K562 (cell line): Measurements from ENCODE around the gene CAPN5. TPM values are rescaled to one million over a fixed set of nuclear protein-coding genes. Genes with fewer than 3 reads are reported as not detected.

Experiments
- ATAC-seq: fragments of 200-7000 bp; cut with Tn5 transposase; 3 replicates; pipeline ENCODE4 v1.9.1; 2020; ENCODE audit warnings: moderate library complexity
- BruUV-seq: library from RNA; stranded (reverse); fragments of 400-500 nt; replicated peaks from 2 replicates; lab custom pipeline; 2021; lab: Mats Ljungman, UMichigan
- CTCF ChIA-PET: fragments of 300-600 bp; formaldehyde crosslinking; extraction: SDS; loops from one replicate; lab custom pipeline; 2021; ENCODE audit warnings: low intra/inter-chr PET ratio; lab: Yijun Ruan, JAX
- POLR2A ChIA-PET: fragments of 300-600, 350-650 bp; sonication (Branson Sonifier 250); formaldehyde crosslinking; extraction: SDS; loops from one replicate; lab custom pipeline; 2021; ENCODE audit warnings: antibody characterized with exemption, inconsistent platforms; lab: Yijun Ruan, JAX
- DNase-seq, 4 experiments: peaks; one replicate each; pipeline versions ENCODE4 v3.0.0 to v3.0.0-alpha.2; 2011 to 2018; ENCODE audit warnings: low spot score in 3 of 4, mixed read lengths in 3 of 4; ENCODE audit errors: extremely low read depth in 1 of 4
- FAIRE-seq: peaks from 2 replicates; lab custom pipeline; 2011; peaks lifted over from hg19 to GRCh38; lab: Jason Lieb, UNC
- H2AFZ ChIP-seq: 2 replicates; pipeline ENCODE4 v1.6.0; 2011; ENCODE audit warnings: low read depth, low read length, control low read depth, inconsistent platforms
- H3K27ac ChIP-seq: fragments of 200-600 bp; 3 replicates; pipeline ENCODE4 v1.8.0; 2011; ENCODE audit warnings: low read depth, mild to moderate bottlenecking, control low read depth, inconsistent platforms, low read length, moderate library complexity, mixed read lengths; ENCODE audit errors: extremely low read depth
- H3K27me3 ChIP-seq, 2 experiments: fragments of 300-600 bp in 1 of 2; 2 replicates in 1 of 2; 3 replicates in 1 of 2; pipeline versions ENCODE4 v1.6.0 to v1.8.0; 2011; ENCODE audit warnings: inconsistent platforms in 2 of 2, low read length in 2 of 2, mild to moderate bottlenecking in 1 of 2, mixed read lengths in 1 of 2, moderate library complexity in 1 of 2; ENCODE audit not compliant: control insufficient read depth in 2 of 2, insufficient read depth in 2 of 2
- H3K36me3 ChIP-seq: fragments of 300-600 bp; 3 replicates; pipeline ENCODE4 v1.8.0; 2011; ENCODE audit warnings: mild to moderate bottlenecking, low read length, inconsistent platforms; ENCODE audit not compliant: control insufficient read depth, insufficient read depth
- H3K4me1 ChIP-seq, 2 experiments: fragments of 200-600 bp in 1 of 2; replicated peaks in 1 of 2; 2 replicates in 1 of 2; 3 replicates in 1 of 2; pipeline versions ENCODE4 v1.5.1 to v1.8.0; 2011; ENCODE audit warnings: inconsistent platforms in 2 of 2, low read length in 2 of 2, mild to moderate bottlenecking in 1 of 2, mixed read lengths in 1 of 2, moderate library complexity in 1 of 2; ENCODE audit not compliant: control insufficient read depth in 2 of 2, insufficient read depth in 2 of 2
- H3K4me2 ChIP-seq: 2 replicates; pipeline ENCODE4 v1.6.1; 2011; ENCODE audit warnings: low read length, control low read depth, inconsistent platforms, mixed read lengths; ENCODE audit not compliant: insufficient read depth
- H3K4me3 ChIP-seq: fragments of 200-600 bp; sonication (generic), shearing (Covaris generic); 2 replicates; pipeline ENCODE4 v1.5.1; 2016; ENCODE audit warnings: control low read depth, inconsistent platforms
- H3K79me2 ChIP-seq: fragments of 200-600 bp; 3 replicates; pipeline ENCODE4 v1.8.0; 2011; ENCODE audit warnings: low read length, inconsistent platforms; ENCODE audit not compliant: control insufficient read depth, insufficient read depth
- H3K9ac ChIP-seq, 2 experiments: 2 replicates each; pipeline versions ENCODE4 v1.6.0 to v1.6.1; 2011; ENCODE audit warnings: low read depth in 2 of 2, low read length in 2 of 2, control low read depth in 1 of 2, inconsistent platforms in 1 of 2, mild to moderate bottlenecking in 1 of 2, mixed read lengths in 1 of 2; ENCODE audit not compliant: insufficient read depth in 1 of 2
- H3K9me1 ChIP-seq: one replicate; pipeline ENCODE4 v1.6.0; 2011; ENCODE audit warnings: inconsistent platforms, mild to moderate bottlenecking, low read length, moderate library complexity; ENCODE audit not compliant: control insufficient read depth, insufficient read depth
- H3K9me3 ChIP-seq: replicated peaks from 2 replicates; pipeline ENCODE4 v1.5.1; 2011; ENCODE audit warnings: low read depth, low read length, inconsistent platforms; ENCODE audit not compliant: control insufficient read depth, insufficient read depth
- H4K20me1 ChIP-seq: replicated peaks from 2 replicates; pipeline ENCODE4 v1.6.1; 2011; ENCODE audit warnings: low read length, inconsistent platforms, mixed read lengths; ENCODE audit not compliant: control insufficient read depth, insufficient read depth
- CXXC5 ChIP-seq: fragments of 250-450 bp; sonication (Bioruptor Pico); IDR thresholded peaks from 2 replicates; pipeline ENCODE4 v1.8.0; 2022; ENCODE audit warnings: inconsistent platforms, mild to moderate bottlenecking, moderate library complexity
- EZH2 ChIP-seq: IDR thresholded peaks from 2 replicates; pipeline ENCODE4 v1.6.1; 2012; ENCODE audit warnings: low read depth, mild to moderate bottlenecking, inconsistent platforms, low read length, borderline replicate concordance
- MCM3 ChIP-seq: fragments of 450-650 bp; IDR thresholded peaks from 2 replicates; pipeline ENCODE4 v1.6.1; 2016
- TAF9B ChIP-seq: fragments of 450-650 bp; IDR thresholded peaks from 2 replicates; pipeline ENCODE4 v1.6.1; 2018; ENCODE audit warnings: mild to moderate bottlenecking; ENCODE audit not compliant: partially characterized antibody
- TGIF2 ChIP-seq: sonication (generic); formaldehyde crosslinking; IDR thresholded peaks from 2 replicates; pipeline ENCODE4 v1.8.1; 2022; ENCODE audit warnings: mild to moderate bottlenecking, missing genetic modification reagents, moderate library complexity
- ZNF175 ChIP-seq: fragments of 200-800 bp; sonication (Bioruptor generic); IDR thresholded peaks from 2 replicates; pipeline ENCODE4 v1.6.1; 2016; ENCODE audit warnings: low read depth, mild to moderate bottlenecking, missing genetic modification characterization, missing compliant biosample characterization
- ZNF609 ChIP-seq: sonication (generic); formaldehyde crosslinking; IDR thresholded peaks from 2 replicates; pipeline ENCODE4 v1.8.1; 2023; ENCODE audit warnings: missing genetic modification reagents, mild to moderate bottlenecking, borderline replicate concordance
- WGBS: fragments of 100-300 bp; shearing (Covaris generic); methylation state at CpG from one replicate; pipeline ENCODE4 v1.1.6; 2016; ENCODE audit warnings: low coverage, mixed read lengths; ENCODE audit not compliant: insufficient coverage; ENCODE audit errors: missing lambda C conversion rate; 5-methylcytosine and 5-hydroxymethylcytosine counted together
- in situ Hi-C: fragments of 300-500 bp; cut with MboI; formaldehyde crosslinking; loops from 4 replicates; pipeline ENCODE4 v1.15.0; 2018; ENCODE audit warnings: inconsistent platforms, mixed read lengths
- intact Hi-C: fragments of 100-400 bp; cut with micrococcal nuclease; formaldehyde crosslinking; loops from 2 replicates; pipeline ENCODE4 v1.14.2; 2022
- polyA plus RNA-seq, 8 experiments: library from polyadenylated mRNA; depleted of rRNA in 4 of 8; stranded (reverse) in 5 of 8; unstranded in 3 of 8; fragments of >200 nt; fragmentation: Nextera tagmentation in 2 of 8; fragmentation: Illumina TruSeq in 1 of 8; extraction: Ambion mirVana in 2 of 8; extraction: Trizol in 1 of 8; gene quantifications; 2 replicates each; pipeline versions ENCODE4 v1.2.1 to v1.2.3, GENCODE V29; 2011 to 2014; ENCODE audit warnings: inconsistent platforms in 1 of 8, missing spikeins in 1 of 8
- total RNA-seq, 7 experiments: library from RNA; depleted of rRNA in 6 of 7; stranded (reverse); fragments of >200 nt in 6 of 7; fragmentation: Illumina TruSeq in 2 of 7; extraction: Trizol in 2 of 7; gene quantifications; 2 replicates each; pipeline versions ENCODE4 v1.2.1 to v1.2.3, GENCODE V29; 2011 to 2021; ENCODE audit warnings: low replicate concordance in 1 of 7
- TF ChIP-seq, protein P1 (sequence below): sonication (generic); formaldehyde crosslinking; IDR thresholded peaks from 2 replicates; pipeline ENCODE4 v1.8.1; 2022; ENCODE audit warnings: missing genetic modification reagents
- TF ChIP-seq, protein P2 (sequence below), 2 experiments: fragments of 150-350 bp in 1 of 2; IDR thresholded peaks; 2 replicates each; pipeline ENCODE4 v1.6.1; 2012 to 2016; ENCODE audit warnings: low read depth in 2 of 2, low read length in 2 of 2, mild to moderate bottlenecking in 1 of 2, moderate library complexity in 1 of 2

The CAPN5 gene
- total and polyA plus RNA-seq, 9 of the 15 experiments (the other 6 are each of a cell fraction or from before 2014, with no cell fraction given): 0.04 to 0.44 (median 0.14) TPM; not detected in 2

GRCh38 chr11:77044356-77044755 is 22.4 kb upstream of the CAPN5 start (continued):
- no peak for TF ChIP-seq ZNF609
- no peak for TF ChIP-seq TGIF2 (CRISPR knock-in tag)
- TF ChIP-seq ZNF175: no peak
- no peak for TF ChIP-seq EZH2
- TF ChIP-seq TAF9B: no peak

- Histone ChIP-seq H3K4me2 (no peak overlapping the region), H3K27ac (no peak overlapping the region), H3K4me1 (peaks cover 3 to 6% of the 10 kb centered on the region in 2 experiments; a peak in 4 of 5 replicates), H3K79me2 (no peaks in the 10 kb centered on the region), H2AFZ (no peak overlapping the region), H3K4me3 (no peak overlapping the region), H3K27me3 (no peaks in the 10 kb centered on the region), H3K9me1 (no peaks in the 10 kb centered on the region), H3K9me3 (0 out of 2 replicates have a peak, but pooled peaks cover 1% of the 10 kb centered on the region), H3K36me3 (no peaks in the 10 kb centered on the region), H3K9ac (no peak overlapping the region), H4K20me1 (no peaks in the 10 kb centered on the region)
- TF ChIP-seq MCM3 (no peak), CXXC5 (no peak)
- TF ChIP-seq, protein P1, sequence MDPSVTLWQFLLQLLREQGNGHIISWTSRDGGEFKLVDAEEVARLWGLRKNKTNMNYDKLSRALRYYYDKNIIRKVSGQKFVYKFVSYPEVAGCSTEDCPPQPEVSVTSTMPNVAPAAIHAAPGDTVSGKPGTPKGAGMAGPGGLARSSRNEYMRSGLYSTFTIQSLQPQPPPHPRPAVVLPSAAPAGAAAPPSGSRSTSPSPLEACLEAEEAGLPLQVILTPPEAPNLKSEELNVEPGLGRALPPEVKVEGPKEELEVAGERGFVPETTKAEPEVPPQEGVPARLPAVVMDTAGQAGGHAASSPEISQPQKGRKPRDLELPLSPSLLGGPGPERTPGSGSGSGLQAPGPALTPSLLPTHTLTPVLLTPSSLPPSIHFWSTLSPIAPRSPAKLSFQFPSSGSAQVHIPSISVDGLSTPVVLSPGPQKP: no peak
- TF ChIP-seq, protein P2, sequence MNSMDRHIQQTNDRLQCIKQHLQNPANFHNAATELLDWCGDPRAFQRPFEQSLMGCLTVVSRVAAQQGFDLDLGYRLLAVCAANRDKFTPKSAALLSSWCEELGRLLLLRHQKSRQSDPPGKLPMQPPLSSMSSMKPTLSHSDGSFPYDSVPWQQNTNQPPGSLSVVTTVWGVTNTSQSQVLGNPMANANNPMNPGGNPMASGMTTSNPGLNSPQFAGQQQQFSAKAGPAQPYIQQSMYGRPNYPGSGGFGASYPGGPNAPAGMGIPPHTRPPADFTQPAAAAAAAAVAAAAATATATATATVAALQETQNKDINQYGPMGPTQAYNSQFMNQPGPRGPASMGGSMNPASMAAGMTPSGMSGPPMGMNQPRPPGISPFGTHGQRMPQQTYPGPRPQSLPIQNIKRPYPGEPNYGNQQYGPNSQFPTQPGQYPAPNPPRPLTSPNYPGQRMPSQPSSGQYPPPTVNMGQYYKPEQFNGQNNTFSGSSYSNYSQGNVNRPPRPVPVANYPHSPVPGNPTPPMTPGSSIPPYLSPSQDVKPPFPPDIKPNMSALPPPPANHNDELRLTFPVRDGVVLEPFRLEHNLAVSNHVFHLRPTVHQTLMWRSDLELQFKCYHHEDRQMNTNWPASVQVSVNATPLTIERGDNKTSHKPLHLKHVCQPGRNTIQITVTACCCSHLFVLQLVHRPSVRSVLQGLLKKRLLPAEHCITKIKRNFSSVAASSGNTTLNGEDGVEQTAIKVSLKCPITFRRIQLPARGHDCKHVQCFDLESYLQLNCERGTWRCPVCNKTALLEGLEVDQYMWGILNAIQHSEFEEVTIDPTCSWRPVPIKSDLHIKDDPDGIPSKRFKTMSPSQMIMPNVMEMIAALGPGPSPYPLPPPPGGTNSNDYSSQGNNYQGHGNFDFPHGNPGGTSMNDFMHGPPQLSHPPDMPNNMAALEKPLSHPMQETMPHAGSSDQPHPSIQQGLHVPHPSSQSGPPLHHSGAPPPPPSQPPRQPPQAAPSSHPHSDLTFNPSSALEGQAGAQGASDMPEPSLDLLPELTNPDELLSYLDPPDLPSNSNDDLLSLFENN (IDR thresholded peaks at IDR 0.05; ENCODE audit: low read depth in 2 of 2, low read length in 2 of 2): no peak
- in situ Hi-C loops: loop anchor here (5.0 to 10.0 kb wide), 3 partner anchors 47 to 320 kb away; no protein-coding TSS in a partner anchor
- ATAC-seq (no peak), FAIRE-seq (no peak), DNase-seq (no peak)
- 83% methylated on average over 9 of the region's 9 CpGs for WGBS
- ChIA-PET CTCF (interaction anchor here (1.9 to 4.7 kb wide), 5 partner anchors 22 to 311 kb away, joined by 5 to 50 read pairs (median 25); partner anchors contain the start of gene CAPN5), POLR2A (interaction anchor here (0.6 kb wide), 2 partner anchors 17 to 317 kb away, joined by 3 to 4 read pairs; no protein-coding TSS in a partner anchor)
- intact Hi-C loops: loop anchor here (5.0 kb wide), 1 partner anchor 238 kb away; no protein-coding TSS in a partner anchor
- BruUV-seq: no TSS peak
These were observed 21.9 kb upstream of the CAPN5 start for GRCh38 chr11:77044886-77045285.
